Dermis blood vessel endothelial cell (primary cell): ENCODE data around the gene GPR141. TPM values are rescaled to one million over a fixed set of nuclear protein-coding genes. Genes with fewer than 3 reads are reported as not detected.

Experiments used
- DNase-seq: peaks from one replicate; pipeline ENCODE4 v3.0.0; 2010
- total RNA-seq: library from RNA; depleted of rRNA; stranded (reverse); fragments of >200 nt; gene quantifications from 2 replicates; pipeline ENCODE4 v1.2.3, GENCODE V29; 2014

Gene GPR141
- total RNA-seq, 1 donor from 2014 or later, result not detected

DNA sequence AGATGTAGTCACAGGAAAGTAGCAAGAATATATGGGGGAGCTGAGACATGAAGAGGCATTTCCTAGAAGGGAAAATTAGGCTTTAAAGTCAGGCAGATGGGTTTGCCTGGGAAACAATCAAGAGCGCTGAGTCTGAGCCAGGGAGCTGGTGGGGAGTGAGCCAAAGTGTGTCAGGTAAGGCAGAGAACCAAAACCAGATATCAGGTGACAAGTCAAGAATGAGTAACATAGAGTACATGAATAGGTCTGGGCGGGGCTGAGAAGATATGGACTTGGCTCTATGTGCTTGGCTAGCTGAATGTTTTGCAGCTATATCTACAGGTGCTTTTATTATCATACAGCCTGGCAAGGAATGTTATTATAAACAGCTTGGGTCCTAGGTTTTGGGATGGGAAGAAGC lies 49.3 kb downstream of the GPR141 start:
- no peak for DNase-seq

DNA sequence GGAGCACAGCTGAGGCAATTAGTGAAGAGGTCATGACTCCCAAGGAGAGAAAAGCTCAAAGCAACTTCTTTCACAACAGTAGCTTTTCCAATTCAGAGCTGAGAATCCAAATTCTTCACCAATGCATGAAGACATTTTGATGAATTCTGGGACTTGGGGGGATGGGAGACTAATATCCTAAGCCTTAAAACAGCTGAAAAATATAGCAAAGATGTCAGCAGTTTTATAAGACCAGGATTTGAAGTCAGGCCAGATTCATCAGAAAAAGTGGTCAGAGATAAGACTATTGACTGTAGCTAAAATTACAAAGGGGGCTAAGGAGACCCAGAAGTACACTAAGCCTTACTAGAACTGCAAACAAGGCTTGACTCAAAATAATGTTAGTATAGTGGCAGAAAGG lies 51.6 kb downstream of the GPR141 start:
- no peak for DNase-seq

DNA sequence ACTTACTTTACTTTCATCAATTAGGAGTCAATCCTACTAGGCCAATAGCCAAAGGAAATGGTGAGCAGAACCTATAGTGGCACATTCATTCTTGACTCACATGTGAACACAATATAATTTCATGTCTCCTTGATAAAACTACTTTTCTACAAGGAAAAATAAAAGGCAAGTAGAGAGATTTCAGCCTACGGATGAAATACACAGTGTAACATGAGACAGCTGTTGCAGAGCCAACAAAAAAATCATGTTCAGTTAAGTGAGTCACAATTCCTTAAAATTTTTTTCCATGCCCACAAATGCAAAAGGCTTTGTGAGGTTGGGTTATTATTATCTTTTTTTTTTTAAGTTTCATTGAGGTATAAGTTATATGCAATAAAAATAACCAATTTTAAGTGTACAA lies 54.8 kb downstream of the GPR141 start:
- no peak for DNase-seq

DNA sequence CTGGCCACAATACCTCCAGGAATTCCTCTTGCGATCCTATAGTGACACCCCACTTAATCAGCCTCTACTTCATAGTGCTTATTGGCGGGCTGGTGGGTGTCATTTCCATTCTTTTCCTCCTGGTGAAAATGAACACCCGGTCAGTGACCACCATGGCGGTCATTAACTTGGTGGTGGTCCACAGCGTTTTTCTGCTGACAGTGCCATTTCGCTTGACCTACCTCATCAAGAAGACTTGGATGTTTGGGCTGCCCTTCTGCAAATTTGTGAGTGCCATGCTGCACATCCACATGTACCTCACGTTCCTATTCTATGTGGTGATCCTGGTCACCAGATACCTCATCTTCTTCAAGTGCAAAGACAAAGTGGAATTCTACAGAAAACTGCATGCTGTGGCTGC lies 56.8 kb downstream of the GPR141 start:
- DNase-seq, result no peak

DNA sequence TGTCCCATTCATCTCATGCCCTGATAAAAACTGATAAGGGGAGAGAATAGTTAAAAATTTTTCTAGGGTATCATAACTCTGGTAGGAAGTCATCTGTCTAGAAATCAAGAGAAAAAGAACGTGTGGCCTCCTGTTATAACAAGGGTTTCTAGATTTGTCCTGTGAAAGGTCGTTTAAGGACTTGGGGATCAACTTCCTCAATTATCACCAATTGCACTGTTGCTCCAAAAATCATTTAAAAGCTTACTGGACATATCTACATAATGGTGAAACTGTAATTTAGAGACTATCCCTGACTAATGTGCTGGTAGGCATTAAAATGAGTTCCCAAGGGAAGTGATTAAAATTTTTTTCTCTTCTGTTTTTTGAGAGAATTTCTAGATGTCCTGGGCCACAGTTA lies 58.2 kb downstream of the GPR141 start:
- DNase-seq, result no peak

DNA sequence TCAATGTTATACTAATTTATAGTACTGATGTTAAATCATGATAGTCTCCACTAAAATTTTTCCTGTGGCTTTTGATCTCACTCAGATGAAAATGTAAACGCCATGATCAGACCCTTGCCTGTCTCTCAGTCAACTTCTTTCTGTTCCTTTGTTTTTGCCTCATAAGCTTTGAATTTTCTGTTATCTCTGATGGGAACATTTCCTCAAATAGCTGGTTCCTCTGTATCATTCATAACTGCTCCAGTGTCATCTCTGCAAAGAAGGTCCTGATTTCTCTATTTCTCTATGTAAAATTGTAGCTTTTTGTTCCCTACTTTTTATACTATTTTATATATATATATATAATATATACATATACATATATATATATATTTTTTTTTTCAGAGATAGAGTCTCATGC lies 67.5 kb downstream of the GPR141 start:
- DNase-seq, result no peak

DNA sequence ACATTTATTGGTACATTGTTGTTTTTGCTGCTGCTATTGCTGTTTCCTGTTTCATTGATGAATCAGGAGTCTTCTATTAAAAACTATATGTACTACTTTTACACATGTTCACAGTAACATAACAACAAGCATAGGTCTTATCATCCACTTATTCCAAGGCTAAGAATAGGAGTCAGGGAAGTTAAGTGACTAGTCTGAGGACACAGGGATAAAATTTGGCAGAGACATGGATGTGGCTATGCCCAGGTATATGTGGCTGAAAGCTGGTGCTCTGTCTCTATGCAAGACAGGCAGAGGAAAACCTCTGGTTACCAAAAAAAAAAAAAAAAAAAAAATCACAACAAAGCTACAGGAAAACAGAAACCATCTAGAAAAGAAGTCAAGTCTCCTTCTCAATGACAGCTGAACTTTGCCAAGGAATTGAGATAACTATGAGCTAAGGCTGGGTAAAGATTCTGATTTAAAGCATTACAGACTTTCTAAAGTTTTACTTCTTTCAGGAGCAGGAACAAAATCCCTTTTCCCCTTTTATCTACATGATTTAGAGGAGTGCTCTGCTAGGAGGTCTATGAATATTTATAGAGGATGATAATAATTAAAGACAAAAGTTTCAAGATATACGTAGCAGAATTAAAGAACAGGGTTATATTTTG lies 70.0 kb downstream of the GPR141 start:
- DNase-seq, result no peak

DNA sequence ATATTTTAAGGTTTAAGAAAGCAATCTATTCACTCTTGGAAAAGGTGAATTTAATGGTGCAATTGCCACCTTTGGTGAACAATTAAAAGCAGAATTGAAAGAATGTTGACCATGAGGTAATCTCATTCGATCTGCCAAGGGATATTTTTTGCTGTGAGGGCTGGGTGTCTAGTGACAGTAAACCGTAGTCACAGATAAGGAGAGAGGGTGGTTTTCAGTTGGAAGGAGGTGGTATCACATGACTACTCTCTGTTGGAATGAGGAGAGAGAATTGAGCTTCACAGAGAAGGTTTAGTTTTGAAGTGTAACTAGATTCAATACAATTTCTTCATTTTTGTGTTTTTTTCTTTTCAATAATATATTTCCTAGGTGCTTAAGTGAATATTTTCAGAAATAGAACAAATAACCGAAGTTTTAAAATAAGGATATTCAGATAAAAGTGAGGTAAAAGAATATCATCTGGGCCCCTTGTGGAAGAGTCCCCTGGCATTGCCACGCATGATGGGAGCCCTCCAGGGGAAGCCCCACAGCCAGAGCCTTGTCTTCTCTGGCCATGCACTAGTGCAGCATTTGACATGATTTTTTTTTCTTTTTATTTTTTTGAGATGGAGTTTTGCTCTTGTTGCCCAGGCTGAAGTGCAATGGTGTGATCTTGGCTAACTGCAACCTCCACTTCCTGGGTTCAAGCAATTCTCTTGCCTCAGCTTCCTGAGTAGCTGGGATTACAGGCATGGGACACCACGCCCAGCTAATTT lies 73.4 kb downstream of the GPR141 start:
- DNase-seq, result no peak

DNA sequence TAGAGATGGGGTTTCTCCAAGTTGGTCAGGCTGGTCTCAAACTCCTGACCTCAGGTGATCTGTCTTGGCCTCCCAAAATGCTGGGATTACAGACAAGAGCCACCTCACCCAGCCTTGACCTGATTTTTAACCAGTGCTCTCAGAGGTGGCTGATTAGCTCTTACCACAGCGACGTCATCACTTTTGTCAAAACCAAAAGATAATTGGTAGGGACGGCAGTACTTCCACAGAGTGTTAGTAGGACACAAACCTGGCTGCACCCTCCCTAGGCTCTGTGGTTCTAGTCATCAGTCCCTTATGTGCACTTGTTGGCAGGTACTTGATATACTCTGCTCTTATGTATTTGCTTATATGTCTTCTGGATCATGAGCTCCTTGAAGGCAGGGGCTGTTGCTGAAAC lies 74.0 kb downstream of the GPR141 start:
- no peak for DNase-seq

DNA sequence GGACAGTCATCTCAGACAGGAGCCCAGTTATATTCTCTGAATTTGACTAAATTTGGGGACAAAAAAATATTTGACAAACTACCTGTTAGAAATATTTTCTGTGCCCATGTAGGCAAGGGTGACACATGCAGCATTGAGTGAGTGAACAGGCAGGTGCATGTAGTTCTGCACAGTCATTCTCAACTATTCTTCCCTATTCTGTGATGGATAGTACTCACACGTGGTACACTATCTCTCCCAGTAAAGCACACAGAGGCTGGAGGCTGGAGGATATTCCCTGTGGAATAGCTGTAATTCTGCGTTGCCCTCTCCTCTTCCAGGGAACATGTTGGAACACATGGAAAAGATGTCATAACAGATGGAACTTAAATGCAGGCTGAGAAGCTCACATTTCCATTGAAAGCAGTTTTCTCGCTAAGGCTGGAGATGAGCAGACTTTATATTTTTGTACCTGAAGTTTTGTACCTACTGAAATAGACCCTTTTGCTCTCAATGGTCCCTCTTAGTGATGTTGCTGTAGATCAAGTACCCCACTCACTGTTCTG lies 75.0 kb downstream of the GPR141 start:
- DNase-seq, result no peak

DNA sequence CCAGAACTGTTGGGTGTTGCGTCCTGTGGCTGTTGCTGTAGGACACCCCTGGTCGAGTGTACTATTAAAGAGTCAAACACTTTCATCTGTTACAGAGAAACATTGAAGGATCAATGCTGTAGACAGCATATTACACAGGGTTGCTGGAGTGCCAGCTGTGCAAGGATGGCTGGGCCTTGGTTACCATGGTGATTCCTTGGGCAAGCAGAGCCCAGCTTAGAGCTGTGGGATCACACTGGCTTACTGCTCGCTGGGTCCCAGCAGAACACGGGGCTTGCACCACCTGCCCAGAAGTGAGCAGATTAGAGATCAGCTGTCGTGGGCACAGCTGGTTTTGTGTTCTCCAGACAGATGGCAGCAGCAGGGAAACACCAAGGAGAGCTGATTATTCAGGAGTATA lies 76.0 kb downstream of the GPR141 start:
- no peak for DNase-seq

DNA sequence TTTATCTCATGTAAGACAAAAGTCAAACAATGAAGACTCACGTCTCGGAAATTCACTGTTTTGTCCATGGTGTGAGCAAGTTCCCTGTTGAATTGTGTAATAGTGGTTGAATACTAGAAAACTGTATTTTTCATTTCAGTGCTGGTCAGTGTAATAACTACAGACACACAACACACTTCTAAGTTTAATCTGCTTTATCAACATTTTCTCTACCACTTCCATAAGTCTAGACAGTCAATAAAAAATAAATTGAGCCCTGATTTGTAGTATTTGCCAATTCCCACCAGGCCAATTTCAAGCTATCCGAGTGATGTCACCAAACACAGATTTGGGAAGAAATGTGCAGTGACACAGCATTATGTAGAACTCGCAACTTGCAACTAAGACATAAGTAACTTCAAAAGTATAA lies 81.9 kb downstream of the GPR141 start:
- no peak for DNase-seq

DNA sequence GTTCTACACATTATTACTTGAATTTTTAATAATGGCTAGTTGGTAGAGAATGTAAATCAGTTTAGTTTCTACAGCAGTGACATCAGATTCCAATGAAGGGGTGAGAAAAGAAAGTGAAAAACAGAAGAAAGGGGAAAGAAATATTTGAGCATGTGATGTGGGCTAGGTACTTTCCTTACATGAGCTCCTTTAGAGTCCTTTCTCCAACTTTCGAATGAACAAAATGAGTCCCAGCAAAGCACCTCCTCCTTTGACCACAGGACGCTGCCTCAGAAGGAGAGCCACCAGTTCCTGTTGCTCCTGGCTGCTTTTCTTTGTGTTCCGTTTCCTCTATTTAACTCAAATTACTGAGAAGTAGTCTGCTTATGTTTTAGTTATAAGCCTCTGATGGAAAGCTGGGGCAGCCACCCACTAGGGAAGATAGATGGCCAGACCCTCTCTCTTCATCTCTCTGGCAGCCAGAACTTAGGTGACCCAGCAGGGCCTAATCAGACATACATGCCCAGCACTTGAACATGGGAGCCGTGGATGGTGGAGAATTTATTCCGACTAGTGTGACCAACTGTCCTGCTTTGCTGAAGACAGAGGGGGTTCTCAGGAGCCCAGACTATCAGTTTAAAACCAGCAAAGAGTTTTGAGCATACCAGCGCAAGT lies 82.4 kb downstream of the GPR141 start:
- DNase-seq, result no peak

DNA sequence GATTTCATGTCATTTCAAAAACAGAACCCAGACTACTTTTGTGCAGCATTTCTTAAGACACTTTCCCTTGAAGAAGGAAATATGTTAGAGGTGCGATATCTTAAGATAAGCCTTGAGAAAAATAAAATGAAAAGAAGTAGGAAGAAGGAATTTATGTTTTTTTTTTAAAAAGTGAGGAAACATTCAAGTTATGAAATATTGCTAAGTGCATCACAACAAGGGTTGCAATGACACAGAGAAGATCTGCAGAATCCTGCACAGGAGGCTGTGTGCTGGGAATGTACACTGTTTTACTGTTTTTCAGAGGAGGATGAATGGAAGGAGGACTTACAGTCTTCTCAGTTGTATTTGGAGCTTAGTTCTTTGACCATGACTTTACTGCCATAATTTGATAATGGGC lies 85.0 kb downstream of the GPR141 start:
- no peak for DNase-seq

DNA sequence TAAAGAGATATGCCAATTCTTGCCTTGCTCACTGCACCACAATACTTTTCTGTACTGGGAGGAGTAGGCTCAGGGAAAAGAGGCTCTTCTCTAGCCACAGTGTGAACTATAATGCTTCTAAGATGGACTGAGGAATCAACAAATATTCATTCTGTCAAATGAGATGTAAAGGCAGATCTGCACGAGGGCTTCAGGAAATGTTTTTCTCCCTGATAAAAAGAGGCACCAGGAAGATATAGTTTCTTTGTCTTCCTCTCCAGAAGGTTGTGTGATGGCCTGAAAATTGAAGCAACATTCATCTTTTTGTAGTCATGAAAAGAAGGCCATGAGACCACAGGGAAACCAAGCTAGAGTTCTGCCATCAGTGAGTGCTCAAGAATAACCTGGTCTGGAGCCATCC lies 85.7 kb downstream of the GPR141 start:
- DNase-seq, result no peak

DNA sequence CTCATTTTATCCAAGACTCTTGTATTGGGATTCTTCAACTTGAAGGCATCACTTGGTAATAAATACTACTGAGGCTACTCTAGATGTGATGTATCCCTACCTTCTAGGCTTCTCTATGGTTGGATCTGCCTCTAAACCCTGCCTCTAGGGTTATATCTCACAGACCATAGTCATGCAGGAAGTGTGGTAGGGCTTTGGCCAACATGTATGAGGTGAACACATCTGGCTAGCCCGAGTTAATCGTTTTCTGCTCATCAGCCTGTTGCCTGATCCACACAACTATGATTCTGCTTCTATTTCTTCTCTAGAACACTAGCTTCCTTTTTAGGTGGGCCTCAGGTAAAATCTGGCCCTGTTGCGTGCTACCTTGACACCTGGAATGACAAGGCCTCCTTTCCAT lies 86.2 kb downstream of the GPR141 start:
- DNase-seq, result no peak

DNA sequence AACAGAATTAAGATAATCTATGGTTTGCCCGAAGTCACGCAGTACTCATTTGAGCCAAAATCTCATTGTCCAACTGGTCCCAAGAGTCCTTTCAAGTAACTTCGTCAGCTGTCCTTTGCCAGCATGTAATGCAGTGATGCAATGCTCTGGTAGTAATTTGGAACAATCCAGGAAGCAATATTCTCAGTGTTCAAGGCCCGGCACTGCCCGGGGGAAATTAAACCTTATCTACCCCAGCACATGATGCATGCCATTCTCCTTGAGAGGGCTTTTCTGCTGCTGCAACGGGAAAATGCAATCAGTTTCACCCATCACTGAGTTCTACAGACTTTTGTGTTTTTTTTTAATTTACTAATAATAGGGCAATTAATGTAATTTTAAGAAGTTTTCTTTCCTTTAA lies 87.3 kb downstream of the GPR141 start:
- no peak for DNase-seq

DNA sequence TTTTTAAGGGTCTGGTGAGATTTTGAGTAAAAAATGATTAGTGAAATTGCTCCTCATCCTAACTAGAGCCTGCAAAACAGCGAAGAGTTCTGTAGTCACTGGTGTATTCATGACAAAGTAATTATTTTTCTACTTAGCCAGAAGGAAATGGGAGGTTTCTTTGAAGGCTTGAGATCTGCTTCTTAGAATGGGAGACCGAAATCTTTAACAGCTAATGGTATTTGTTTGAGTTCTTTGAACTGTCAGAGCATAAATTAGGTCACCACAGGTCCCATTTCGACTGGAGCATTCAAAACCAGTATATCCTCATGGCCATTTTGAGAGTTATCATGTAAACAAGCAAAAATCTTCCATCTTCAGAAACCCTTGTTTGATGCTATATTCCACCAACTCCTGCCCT lies 87.8 kb downstream of the GPR141 start:
- DNase-seq, result no peak

DNA sequence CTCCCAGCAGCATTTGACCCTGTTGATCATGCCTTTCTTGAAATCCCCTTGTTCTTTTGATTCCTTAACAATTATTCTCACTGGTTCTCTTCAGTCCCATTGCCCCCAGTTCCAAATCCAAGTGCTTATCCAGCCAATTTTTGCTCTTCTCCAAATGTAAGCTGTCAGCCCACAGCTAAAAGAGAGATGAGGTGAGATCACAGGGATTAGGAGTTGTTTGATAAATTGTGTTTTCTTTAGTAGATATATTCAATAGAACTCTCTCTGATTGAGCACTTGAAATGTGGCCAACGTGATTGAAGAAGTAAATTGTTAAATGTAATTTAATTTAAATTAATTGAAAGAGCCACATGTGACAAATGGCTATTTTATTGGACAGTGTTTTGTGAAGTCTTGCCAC lies 88.2 kb downstream of the GPR141 start:
- no peak for DNase-seq

DNA sequence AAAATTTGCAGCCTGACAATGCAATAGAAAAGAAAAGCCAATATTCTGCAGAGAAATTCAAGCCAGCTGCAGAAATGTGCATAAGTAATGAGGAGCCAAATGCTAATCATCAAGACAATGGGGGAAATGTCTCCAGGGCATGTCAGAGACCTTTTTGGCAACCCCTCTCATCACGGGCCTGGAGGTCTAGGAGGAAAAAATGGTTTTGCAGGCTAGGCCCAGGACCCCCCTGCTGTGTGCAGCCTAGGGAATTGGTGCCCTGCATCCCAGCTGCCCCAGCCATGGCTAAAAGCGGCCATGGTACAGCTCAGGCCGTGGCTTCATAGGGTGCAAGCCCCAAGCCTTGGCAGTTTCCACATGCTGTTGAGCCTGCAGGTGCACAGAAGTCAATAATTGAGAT lies 92.4 kb downstream of the GPR141 start:
- DNase-seq, result no peak

DNA sequence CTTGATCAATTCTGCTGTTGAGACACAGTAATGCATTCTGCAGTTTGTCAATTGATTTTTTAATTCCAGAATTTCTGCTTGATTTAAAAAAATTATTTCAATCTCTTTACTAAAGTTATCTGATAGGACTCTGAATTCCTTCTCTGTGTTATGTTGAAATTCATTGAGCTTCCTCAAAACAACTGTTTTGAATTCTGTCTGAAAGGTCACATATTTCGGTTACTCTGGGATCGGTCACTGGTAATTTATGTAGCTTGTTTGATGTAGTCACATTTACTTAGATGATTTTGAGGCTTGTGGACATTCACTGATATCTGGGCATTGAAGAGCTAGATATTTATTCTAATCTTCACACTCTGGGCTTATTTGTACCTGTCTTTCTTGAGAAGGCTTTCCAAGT lies 97.6 kb downstream of the GPR141 start:
- DNase-seq, result no peak

DNA sequence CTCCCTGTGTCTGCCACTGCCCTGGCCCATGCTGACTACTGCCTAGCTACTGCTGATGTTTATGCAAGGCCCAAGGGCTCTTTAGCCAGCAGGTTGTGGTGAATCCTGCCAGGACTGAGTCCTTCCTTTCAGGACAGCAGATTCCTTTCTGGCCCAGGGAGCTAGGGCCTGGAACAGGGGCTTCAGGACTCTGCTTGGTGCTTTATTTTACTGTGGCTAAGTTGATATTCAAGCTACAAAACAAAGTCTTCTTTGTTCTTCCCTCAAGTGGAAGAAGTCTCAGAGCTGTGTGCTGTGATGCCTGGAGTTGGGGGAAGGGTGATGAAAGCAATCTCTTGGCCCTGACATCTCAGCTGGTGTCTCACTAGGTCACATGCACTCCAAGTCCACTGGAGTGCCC lies 98.6 kb downstream of the GPR141 start:
- DNase-seq, result no peak

DNA sequence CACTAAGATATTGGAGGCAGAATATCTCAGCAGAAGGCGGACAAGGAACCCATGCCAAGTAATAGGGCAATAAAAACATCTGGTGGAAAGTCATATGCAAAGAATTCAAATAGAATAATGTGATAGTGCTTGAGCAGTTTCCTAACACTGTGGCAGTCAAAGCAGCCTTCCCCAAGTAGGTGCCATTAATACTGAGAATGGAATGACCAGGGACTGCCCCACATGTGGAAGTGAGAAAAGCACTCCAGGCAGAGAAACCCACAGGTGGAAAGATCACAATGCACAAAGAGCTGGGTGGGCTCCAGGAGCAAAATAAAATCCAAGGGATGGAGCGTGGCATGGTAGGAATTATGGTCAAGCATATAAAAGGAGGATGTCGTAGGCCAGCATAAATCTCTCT lies 100.4 kb downstream of the GPR141 start:
- no peak for DNase-seq
